HL-60 (cell line): ENCODE results near the gene IL12RB2.

Experiments used
- DNase-seq, 2 experiments: peaks; one replicate each; pipeline ENCODE4 v3.0.0-alpha.2; 2010 to 2020; ENCODE audit warnings: low read depth in 1 of 2, low spot score in 1 of 2
- H3K27ac ChIP-seq: fragments of 250-450 bp; sonication (Bioruptor Pico); replicated peaks from 2 replicates; pipeline ENCODE4 v1.5.1; 2020; ENCODE audit warnings: mild to moderate bottlenecking, moderate library complexity
- H3K27me3 ChIP-seq: fragments of 250-450 bp; sonication (Bioruptor Pico); 2 replicates; pipeline ENCODE4 v1.5.1; 2021; ENCODE audit warnings: mild to moderate bottlenecking, moderate library complexity; ENCODE audit not compliant: insufficient read depth, poor library complexity, severe bottlenecking
- H3K4me3 ChIP-seq: replicated peaks from 2 replicates; pipeline ENCODE4 v1.5.1; 2011; ENCODE audit warnings: mild to moderate bottlenecking, control low read depth, low read length; ENCODE audit not compliant: insufficient read depth
- CTCF ChIP-seq: IDR thresholded peaks from one replicate; pipeline ENCODE4 v1.5.1; 2011; ENCODE audit warnings: low read length, control low read depth, inconsistent platforms; ENCODE audit not compliant: insufficient read depth
- GABPA ChIP-seq: IDR thresholded peaks from 2 replicates; pipeline ENCODE4 v1.6.1; 2012; ENCODE audit warnings: low read depth
- POLR2AphosphoS5 ChIP-seq: IDR thresholded peaks from 2 replicates; pipeline ENCODE4 v1.6.1; 2012; ENCODE audit warnings: low read depth
- SPI1 ChIP-seq: IDR thresholded peaks from 2 replicates; pipeline ENCODE4 v1.6.1; 2012; ENCODE audit warnings: low read depth, mild to moderate bottlenecking, borderline replicate concordance
- TF ChIP-seq, protein P1 (sequence below): IDR thresholded peaks from 2 replicates; pipeline ENCODE4 v1.6.1; 2012; ENCODE audit warnings: low read depth; ENCODE audit not compliant: insufficient replicate concordance

The IL12RB2 gene

DNA sequence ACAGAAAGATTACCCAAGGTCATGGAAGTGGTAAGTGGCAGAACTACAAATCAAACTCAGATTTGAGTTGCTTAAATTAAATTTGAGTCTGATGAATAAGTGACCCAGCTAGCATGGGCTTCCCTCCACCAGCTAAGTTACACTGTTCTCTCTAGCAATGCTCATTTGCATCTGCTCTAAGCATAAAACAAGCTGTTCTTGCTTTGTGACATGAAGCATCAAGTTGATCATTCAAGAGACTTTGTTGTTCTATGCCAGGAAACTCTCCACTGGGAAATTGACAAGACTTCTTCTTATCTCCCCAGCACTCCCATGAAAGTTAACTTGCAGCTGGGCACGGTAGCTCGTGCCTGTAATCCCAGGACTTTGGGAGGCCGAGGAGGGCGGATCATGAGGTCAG lies 73.5 kb downstream of the IL12RB2 start:
- H3K27ac ChIP-seq: no peak overlapping the region
- TF ChIP-seq GABPA: no peak
- TF ChIP-seq, protein P1, sequence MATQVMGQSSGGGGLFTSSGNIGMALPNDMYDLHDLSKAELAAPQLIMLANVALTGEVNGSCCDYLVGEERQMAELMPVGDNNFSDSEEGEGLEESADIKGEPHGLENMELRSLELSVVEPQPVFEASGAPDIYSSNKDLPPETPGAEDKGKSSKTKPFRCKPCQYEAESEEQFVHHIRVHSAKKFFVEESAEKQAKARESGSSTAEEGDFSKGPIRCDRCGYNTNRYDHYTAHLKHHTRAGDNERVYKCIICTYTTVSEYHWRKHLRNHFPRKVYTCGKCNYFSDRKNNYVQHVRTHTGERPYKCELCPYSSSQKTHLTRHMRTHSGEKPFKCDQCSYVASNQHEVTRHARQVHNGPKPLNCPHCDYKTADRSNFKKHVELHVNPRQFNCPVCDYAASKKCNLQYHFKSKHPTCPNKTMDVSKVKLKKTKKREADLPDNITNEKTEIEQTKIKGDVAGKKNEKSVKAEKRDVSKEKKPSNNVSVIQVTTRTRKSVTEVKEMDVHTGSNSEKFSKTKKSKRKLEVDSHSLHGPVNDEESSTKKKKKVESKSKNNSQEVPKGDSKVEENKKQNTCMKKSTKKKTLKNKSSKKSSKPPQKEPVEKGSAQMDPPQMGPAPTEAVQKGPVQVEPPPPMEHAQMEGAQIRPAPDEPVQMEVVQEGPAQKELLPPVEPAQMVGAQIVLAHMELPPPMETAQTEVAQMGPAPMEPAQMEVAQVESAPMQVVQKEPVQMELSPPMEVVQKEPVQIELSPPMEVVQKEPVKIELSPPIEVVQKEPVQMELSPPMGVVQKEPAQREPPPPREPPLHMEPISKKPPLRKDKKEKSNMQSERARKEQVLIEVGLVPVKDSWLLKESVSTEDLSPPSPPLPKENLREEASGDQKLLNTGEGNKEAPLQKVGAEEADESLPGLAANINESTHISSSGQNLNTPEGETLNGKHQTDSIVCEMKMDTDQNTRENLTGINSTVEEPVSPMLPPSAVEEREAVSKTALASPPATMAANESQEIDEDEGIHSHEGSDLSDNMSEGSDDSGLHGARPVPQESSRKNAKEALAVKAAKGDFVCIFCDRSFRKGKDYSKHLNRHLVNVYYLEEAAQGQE: no peak
- TF ChIP-seq SPI1: no peak
- TF ChIP-seq POLR2AphosphoS5: no peak
- TF ChIP-seq CTCF: no peak
- DNase-seq: no peak
- H3K4me3 ChIP-seq: no peak overlapping the region
- no peaks in the 10 kb centered on the region for H3K27me3 ChIP-seq

DNA sequence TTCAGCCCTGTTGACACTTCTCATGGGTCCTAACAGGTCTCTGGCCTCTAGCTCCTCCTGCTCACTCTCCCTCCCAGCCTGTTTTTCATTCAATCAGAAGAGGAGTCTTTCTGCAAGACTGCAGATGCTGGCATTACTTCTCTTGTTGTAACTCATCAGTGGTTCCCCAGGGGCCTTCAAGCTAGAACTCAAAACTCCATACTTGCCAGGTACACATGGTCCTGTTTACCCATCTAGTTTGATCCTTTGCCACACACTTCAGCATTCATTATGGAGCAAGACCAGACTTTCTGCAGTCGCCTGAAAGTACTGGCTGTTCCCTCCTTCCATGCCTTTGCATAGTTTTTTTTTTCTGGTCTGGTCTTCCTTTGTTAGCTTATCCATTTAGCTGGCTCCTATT lies 74.6 kb downstream of the IL12RB2 start:
- TF ChIP-seq GABPA (no peak), POLR2AphosphoS5 (no peak), CTCF (no peak), SPI1 (no peak)
- no peak overlapping the region for H3K4me3 ChIP-seq
- no peak for DNase-seq
- H3K27ac ChIP-seq: no peak overlapping the region
- H3K27me3 ChIP-seq: no peaks in the 10 kb centered on the region

DNA sequence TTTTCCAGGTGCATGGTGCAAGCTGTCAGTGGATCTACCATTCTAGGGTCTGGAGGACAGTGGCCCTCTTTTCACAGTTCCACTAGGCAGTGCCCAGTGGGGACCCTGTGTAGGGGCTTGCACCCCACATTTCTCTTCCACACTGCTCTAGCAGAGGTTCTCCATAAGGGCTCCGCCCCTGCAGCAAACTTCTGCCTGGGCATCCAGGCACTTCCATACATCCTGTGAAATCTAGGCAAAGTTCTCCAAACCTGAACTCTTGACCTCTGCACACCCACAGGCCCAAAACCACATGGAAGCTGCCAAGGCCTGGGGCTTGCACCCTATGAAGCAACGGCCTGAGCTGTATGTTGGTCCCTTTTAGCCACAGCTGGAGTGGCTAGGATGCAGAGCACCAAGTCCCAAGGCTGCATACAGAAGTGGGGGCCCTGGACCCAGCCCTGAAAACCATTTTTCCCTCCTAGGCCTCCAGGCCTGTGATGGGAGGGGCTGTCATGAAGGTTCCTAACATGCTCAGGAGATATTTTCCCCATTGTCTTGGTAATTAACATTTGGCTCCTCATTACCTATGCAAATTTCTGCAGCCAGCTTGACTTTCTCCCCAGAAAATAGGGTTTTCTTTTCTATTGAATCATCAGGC lies 76.4 kb downstream of the IL12RB2 start:
- TF ChIP-seq, protein P1: no peak
- no peak for TF ChIP-seq SPI1
- TF ChIP-seq CTCF: no peak
- TF ChIP-seq GABPA: no peak
- TF ChIP-seq POLR2AphosphoS5: no peak
- Histone ChIP-seq H3K27ac (no peak overlapping the region), H3K4me3 (no peak overlapping the region), H3K27me3 (no peaks in the 10 kb centered on the region)
- DNase-seq: no peak

GRCh38 chr1:67390041-67390887 lies 82.6 kb downstream of the IL12RB2 start:
- TF ChIP-seq GABPA: no peak
- no peak for TF ChIP-seq CTCF
- Histone ChIP-seq H3K4me3 (no peak overlapping the region), H3K27ac (no peak overlapping the region), H3K27me3 (no peaks in the 10 kb centered on the region)
- DNase-seq: no peak
